RWPE1 (cell line): Measurements from ENCODE around the gene ZNF318.

Experiments used
- CTCF ChIA-PET: fragments of 350-600 bp; sonication (Branson Sonifier 250); formaldehyde crosslinking; extraction: SDS; loops from one replicate; lab custom pipeline; 2021; lab: Yijun Ruan, JAX
- POLR2A ChIA-PET: fragments of 400-600 bp; formaldehyde crosslinking; extraction: SDS; loops from one replicate; lab custom pipeline; 2020; ENCODE audit warnings: antibody characterized with exemption; ENCODE audit not compliant: low non-redundant PET; lab: Yijun Ruan, JAX
- DNase-seq: peaks from one replicate; pipeline ENCODE4 v3.0.0; 2012; ENCODE audit warnings: low spot score
- H3K27ac ChIP-seq: fragments of 450-650 bp; 2 replicates; pipeline ENCODE4 v1.5.1; 2017
- CTCF ChIP-seq: fragments of 450-650 bp; conservative IDR thresholded peaks from 2 replicates; pipeline ENCODE4 v1.5.1; 2017; ENCODE audit warnings: low read depth, mild to moderate bottlenecking

ZNF318 gene

GRCh38 chr6:43298565-43299337, 70.7 kb downstream of the ZNF318 start:
- POLR2A ChIA-PET: no interaction called here
- CTCF ChIA-PET: interaction anchor here (0.7 kb wide), 2 partner anchors 31 to 240 kb away, joined by 3 read pairs; no protein-coding TSS in a partner anchor
- no peak for TF ChIP-seq CTCF
- no peak overlapping the region for H3K27ac ChIP-seq
- DNase-seq: no peak

- POLR2A ChIA-PET: no interaction called here
- TF ChIP-seq CTCF: no peak
- no peak for DNase-seq
- CTCF ChIA-PET: interaction anchor here (0.7 kb wide), 1 partner anchor 240 kb away, joined by 3 read pairs; no protein-coding TSS in a partner anchor
- no peak within 1 kb of the TSS for H3K27ac ChIP-seq
Observed at GRCh38 chr6:43297644-43298564, 71.5 kb downstream of the ZNF318 start, which contains the start of gene SLC22A7. Gene SLC22A7, plus strand, starts transcription at chr6:43298260. Its CDS starts 99 bp downstream, at chr6:43298359.

GRCh38 chr6:43296780-43297497, 72.5 kb downstream of the ZNF318 start:
- POLR2A ChIA-PET: no interaction called here

GRCh38 chr6:43295456-43295855, 74.0 kb downstream of the ZNF318 start:
- ChIA-PET POLR2A (no interaction called here), CTCF (no interaction called here)
- DNase-seq: no peak

More at GRCh38 chr6:43296780-43297497, 72.5 kb downstream of the ZNF318 start:
- CTCF ChIA-PET: interaction anchor here (0.6 to 0.7 kb wide), 3 partner anchors 22 to 208 kb away, joined by 3 to 4 read pairs (median 3); no protein-coding TSS in a partner anchor
- DNase-seq: no peak
- TF ChIP-seq CTCF: no peak
- no peak overlapping the region for H3K27ac ChIP-seq

GRCh38 chr6:43294536-43294935, 74.9 kb downstream of the ZNF318 start:
- CTCF ChIA-PET: no interaction called here

More at GRCh38 chr6:43295456-43295855, 74.0 kb downstream of the ZNF318 start:
- TF ChIP-seq CTCF: no peak
- no peak overlapping the region for H3K27ac ChIP-seq

More at GRCh38 chr6:43294536-43294935, 74.9 kb downstream of the ZNF318 start:
- DNase-seq: no peak
- TF ChIP-seq CTCF: no peak
- POLR2A ChIA-PET: no interaction called here
- H3K27ac ChIP-seq: no peak overlapping the region
